ENCODE data around the gene FAM171A2.

GRCh38 chr17:44349553-44350070 lies 14.0 kb downstream of the FAM171A2 start:
- TF ChIP-seq, protein P1, sequence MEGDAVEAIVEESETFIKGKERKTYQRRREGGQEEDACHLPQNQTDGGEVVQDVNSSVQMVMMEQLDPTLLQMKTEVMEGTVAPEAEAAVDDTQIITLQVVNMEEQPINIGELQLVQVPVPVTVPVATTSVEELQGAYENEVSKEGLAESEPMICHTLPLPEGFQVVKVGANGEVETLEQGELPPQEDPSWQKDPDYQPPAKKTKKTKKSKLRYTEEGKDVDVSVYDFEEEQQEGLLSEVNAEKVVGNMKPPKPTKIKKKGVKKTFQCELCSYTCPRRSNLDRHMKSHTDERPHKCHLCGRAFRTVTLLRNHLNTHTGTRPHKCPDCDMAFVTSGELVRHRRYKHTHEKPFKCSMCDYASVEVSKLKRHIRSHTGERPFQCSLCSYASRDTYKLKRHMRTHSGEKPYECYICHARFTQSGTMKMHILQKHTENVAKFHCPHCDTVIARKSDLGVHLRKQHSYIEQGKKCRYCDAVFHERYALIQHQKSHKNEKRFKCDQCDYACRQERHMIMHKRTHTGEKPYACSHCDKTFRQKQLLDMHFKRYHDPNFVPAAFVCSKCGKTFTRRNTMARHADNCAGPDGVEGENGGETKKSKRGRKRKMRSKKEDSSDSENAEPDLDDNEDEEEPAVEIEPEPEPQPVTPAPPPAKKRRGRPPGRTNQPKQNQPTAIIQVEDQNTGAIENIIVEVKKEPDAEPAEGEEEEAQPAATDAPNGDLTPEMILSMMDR (IDR thresholded peaks at IDR 0.05) = no peak
- no peak for TF ChIP-seq POLR2A (IDR thresholded peaks at IDR 0.05)

Data from tibial nerve (tissue), 3 donors.